ENCODE measurements around the gene SEMA6D. TPM values are rescaled to one million over a fixed set of nuclear protein-coding genes. Genes with fewer than 3 reads are reported as not detected.

The SEMA6D gene
- total and polyA plus RNA-seq, 2 donors from 2014 or later: 12.9 to 16.9 TPM

- H3K9me3 ChIP-seq (ENCODE audit: control insufficient read depth in 2 of 3, insufficient read depth in 1 of 3, low read length in 3 of 3): no peaks in the 10 kb centered on the region
- H3K4me3 ChIP-seq (ENCODE audit: low read length in 3 of 3): no peak overlapping the region
- intact Hi-C loops (cut with DNase I): no loop called here
- no peak for FAIRE-seq
- H3K27ac ChIP-seq (ENCODE audit: low read depth in 2 of 2, low read length in 2 of 2): no peak overlapping the region
- DNase-seq: no peak
- H3K9ac ChIP-seq (ENCODE audit: low read length in 3 of 3): no peak overlapping the region
- TF ChIP-seq CTCF (IDR thresholded peaks at IDR 0.05; ENCODE audit: borderline replicate concordance, extremely low read depth, insufficient read depth): no peak
- H3K36me3 ChIP-seq (ENCODE audit: control insufficient read depth in 2 of 3, insufficient read depth in 3 of 3, low read length in 3 of 3): no peaks in the 10 kb centered on the region
- H3K27me3 ChIP-seq (ENCODE audit: control insufficient read depth, insufficient read depth, low read length): no peaks in the 10 kb centered on the region
- H3K4me1 ChIP-seq (ENCODE audit: control insufficient read depth in 2 of 3, insufficient read depth in 2 of 3, low read depth in 1 of 3, low read length in 3 of 3): no peaks in the 10 kb centered on the region
Observed at GRCh38 chr15:47803767-47804166, 86.5 kb downstream of the SEMA6D start.

- Histone ChIP-seq H3K9me3 (ENCODE audit: control insufficient read depth in 2 of 3, insufficient read depth in 1 of 3, low read length in 3 of 3) (no peaks in the 10 kb centered on the region), H3K27me3 (ENCODE audit: control insufficient read depth, insufficient read depth, low read length) (no peaks in the 10 kb centered on the region), H3K9ac (ENCODE audit: low read length in 3 of 3) (no peak overlapping the region), H3K36me3 (ENCODE audit: control insufficient read depth in 2 of 3, insufficient read depth in 3 of 3, low read length in 3 of 3) (no peaks in the 10 kb centered on the region), H3K4me1 (ENCODE audit: control insufficient read depth in 2 of 3, insufficient read depth in 2 of 3, low read depth in 1 of 3, low read length in 3 of 3) (no peaks in the 10 kb centered on the region), H3K4me3 (ENCODE audit: low read length in 3 of 3) (no peak overlapping the region), H3K27ac (ENCODE audit: low read depth in 2 of 2, low read length in 2 of 2) (no peak overlapping the region)
- intact Hi-C loops (cut with DNase I): no loop called here
- DNase-seq (no peak), FAIRE-seq (no peak)
- no peak for TF ChIP-seq CTCF (IDR thresholded peaks at IDR 0.05; ENCODE audit: borderline replicate concordance, extremely low read depth, insufficient read depth)
Observed at GRCh38 chr15:47804733-47805132, 87.4 kb downstream of the SEMA6D start.

- H3K9me3 ChIP-seq (ENCODE audit: control insufficient read depth in 2 of 3, insufficient read depth in 1 of 3, low read length in 3 of 3): no peaks in the 10 kb centered on the region
- FAIRE-seq (no peak), DNase-seq (no peak)
- no peak overlapping the region for H3K4me3 ChIP-seq (ENCODE audit: low read length in 3 of 3)
- no peaks in the 10 kb centered on the region for H3K36me3 ChIP-seq (ENCODE audit: control insufficient read depth in 2 of 3, insufficient read depth in 3 of 3, low read length in 3 of 3)
- H3K27me3 ChIP-seq (ENCODE audit: control insufficient read depth, insufficient read depth, low read length): no peaks in the 10 kb centered on the region
- TF ChIP-seq CTCF (IDR thresholded peaks at IDR 0.05; ENCODE audit: borderline replicate concordance, extremely low read depth, insufficient read depth): no peak
- H3K4me1 ChIP-seq (ENCODE audit: control insufficient read depth in 2 of 3, insufficient read depth in 2 of 3, low read depth in 1 of 3, low read length in 3 of 3): no peaks in the 10 kb centered on the region
- H3K9ac ChIP-seq (ENCODE audit: low read length in 3 of 3): no peak overlapping the region
- intact Hi-C loops (cut with DNase I): no loop called here
- no peak overlapping the region for H3K27ac ChIP-seq (ENCODE audit: low read depth in 2 of 2, low read length in 2 of 2)
Observed at GRCh38 chr15:47806008-47806407, 88.7 kb downstream of the SEMA6D start.

GRCh38 chr15:47811172-47811571 lies 93.9 kb downstream of the SEMA6D start:
- DNase-seq (no peak), FAIRE-seq (no peak)
- H3K27ac ChIP-seq (ENCODE audit: low read depth in 2 of 2, low read length in 2 of 2): no peak overlapping the region
- no peaks in the 10 kb centered on the region for H3K36me3 ChIP-seq (ENCODE audit: control insufficient read depth in 2 of 3, insufficient read depth in 3 of 3, low read length in 3 of 3)
- no peaks in the 10 kb centered on the region for H3K9me3 ChIP-seq (ENCODE audit: control insufficient read depth in 2 of 3, insufficient read depth in 1 of 3, low read length in 3 of 3)
- H3K4me3 ChIP-seq (ENCODE audit: low read length in 3 of 3): no peak overlapping the region
- no peak for TF ChIP-seq CTCF (IDR thresholded peaks at IDR 0.05; ENCODE audit: borderline replicate concordance, extremely low read depth, insufficient read depth)
- intact Hi-C loops (cut with DNase I): no loop called here
- H3K27me3 ChIP-seq (ENCODE audit: control insufficient read depth, insufficient read depth, low read length): no peaks in the 10 kb centered on the region
- peaks cover 0 to 4% (median 0%) of the 10 kb centered on the region in 3 donors for H3K4me1 ChIP-seq (ENCODE audit: control insufficient read depth in 2 of 3, insufficient read depth in 2 of 3, low read depth in 1 of 3, low read length in 3 of 3)
- no peak overlapping the region for H3K9ac ChIP-seq (ENCODE audit: low read length in 3 of 3)
